GM10248 (cell line): ENCODE results near the gene NCLN.

Source experiments
- CTCF ChIA-PET: fragments of 300-600 bp; sonication (Branson Sonifier 250); formaldehyde crosslinking; extraction: SDS; loops from one replicate; lab custom pipeline; 2021; ENCODE audit warnings: antibody characterized with exemption; lab: Yijun Ruan, JAX
- POLR2A ChIA-PET: fragments of 350-650 bp; sonication (Branson Sonifier 250); formaldehyde crosslinking; extraction: SDS; loops from one replicate; lab custom pipeline; 2020; ENCODE audit warnings: antibody characterized with exemption; lab: Yijun Ruan, JAX
- DNase-seq: peaks from one replicate; pipeline ENCODE4 v3.0.0; 2012; ENCODE audit errors: extremely low spot score
- TF ChIP-seq, protein P1 (sequence below): IDR thresholded peaks from 2 replicates; pipeline ENCODE4 v1.5.1; 2012; ENCODE audit warnings: mild to moderate bottlenecking, low read depth; ENCODE audit errors: extremely low read depth, missing control alignments, control extremely low read depth

Gene NCLN

DNA sequence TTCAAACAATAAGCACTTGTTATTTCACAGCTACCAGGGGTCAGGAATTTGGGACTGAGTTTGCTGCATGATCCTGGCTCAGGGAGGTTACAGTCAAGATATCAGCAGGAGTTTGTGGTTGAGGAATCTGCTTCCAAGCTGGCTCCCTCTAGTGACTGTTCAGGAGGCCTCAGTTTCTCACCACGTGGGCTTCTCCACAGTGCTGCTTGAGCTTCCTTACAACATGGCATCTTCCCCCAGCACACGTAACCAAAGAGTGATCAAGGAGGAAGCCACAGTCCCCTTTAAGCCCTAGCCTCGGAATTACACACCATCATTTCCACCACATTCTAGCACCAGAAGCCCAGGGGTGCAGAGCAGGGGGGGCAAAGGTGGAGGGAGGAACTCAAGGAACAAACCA is 67.5 kb downstream of the NCLN start:
- POLR2A ChIA-PET = no interaction called here
- no peak for DNase-seq
- CTCF ChIA-PET = interaction anchor here (1.0 to 1.6 kb wide), 4 partner anchors 14 to 145 kb away, joined by 3 to 5 read pairs (median 4); no protein-coding TSS in a partner anchor
- TF ChIP-seq, protein P1, sequence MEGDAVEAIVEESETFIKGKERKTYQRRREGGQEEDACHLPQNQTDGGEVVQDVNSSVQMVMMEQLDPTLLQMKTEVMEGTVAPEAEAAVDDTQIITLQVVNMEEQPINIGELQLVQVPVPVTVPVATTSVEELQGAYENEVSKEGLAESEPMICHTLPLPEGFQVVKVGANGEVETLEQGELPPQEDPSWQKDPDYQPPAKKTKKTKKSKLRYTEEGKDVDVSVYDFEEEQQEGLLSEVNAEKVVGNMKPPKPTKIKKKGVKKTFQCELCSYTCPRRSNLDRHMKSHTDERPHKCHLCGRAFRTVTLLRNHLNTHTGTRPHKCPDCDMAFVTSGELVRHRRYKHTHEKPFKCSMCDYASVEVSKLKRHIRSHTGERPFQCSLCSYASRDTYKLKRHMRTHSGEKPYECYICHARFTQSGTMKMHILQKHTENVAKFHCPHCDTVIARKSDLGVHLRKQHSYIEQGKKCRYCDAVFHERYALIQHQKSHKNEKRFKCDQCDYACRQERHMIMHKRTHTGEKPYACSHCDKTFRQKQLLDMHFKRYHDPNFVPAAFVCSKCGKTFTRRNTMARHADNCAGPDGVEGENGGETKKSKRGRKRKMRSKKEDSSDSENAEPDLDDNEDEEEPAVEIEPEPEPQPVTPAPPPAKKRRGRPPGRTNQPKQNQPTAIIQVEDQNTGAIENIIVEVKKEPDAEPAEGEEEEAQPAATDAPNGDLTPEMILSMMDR = no peak

DNA sequence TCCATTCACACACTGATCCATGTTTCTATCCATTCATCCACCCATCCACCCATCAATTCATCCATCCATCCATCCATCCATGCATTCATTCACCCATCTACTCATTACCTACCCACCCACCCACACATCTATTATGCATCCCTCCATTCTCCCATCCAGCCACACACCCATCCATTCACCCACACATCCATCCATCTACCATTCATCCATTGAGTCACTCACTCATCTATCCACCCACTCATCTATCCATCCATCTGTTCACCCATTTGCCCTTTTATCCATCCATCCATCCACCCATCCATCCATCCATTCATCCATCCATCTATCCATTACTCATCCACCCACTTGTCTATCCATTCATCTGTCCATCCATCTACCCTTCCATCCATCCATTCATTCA is 68.8 kb downstream of the NCLN start:
- no peak for DNase-seq
- ChIA-PET POLR2A (no interaction called here), CTCF (interaction anchor here (1.6 kb wide), 1 partner anchor 146 kb away, joined by 5 read pairs; no protein-coding TSS in a partner anchor)
- TF ChIP-seq, protein P1 = no peak

DNA sequence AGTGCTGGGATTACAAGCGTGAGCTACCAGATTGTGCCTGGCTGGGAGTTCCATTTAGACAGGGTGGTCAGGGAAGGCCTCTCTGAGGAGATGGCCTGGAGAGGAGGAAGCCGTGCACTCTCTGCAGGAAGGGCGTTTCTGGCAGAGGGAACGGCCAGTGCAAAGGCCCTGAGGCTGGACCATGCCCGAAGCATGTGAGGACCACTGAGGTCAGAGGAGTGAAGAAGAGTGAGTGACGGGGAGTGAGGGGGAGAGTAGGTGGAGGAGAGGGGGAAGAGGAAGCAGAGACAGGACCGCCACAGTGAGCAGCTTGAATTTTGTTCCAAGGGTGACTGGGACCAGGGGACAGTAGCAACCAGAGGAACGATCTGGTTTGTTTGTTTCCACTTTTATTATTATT is 71.3 kb downstream of the NCLN start:
- POLR2A ChIA-PET = no interaction called here
- CTCF ChIA-PET = interaction anchor here (1.7 kb wide), 1 partner anchor 228 kb away, joined by 3 read pairs; no protein-coding TSS in a partner anchor
- no peak for DNase-seq
- TF ChIP-seq, protein P1 = no peak
